Panc1 (cell line): Measurements from ENCODE around the gene PACC1. TPM values are rescaled to one million over a fixed set of nuclear protein-coding genes. Genes with fewer than 3 reads are reported as not detected.

ENCODE experiments used
- ATAC-seq: fragments of 200-7000 bp; cut with Tn5 transposase; 2 replicates; pipeline ENCODE4 v1.9.1; 2020; ENCODE audit warnings: mild to moderate bottlenecking, moderate library complexity
- BruUV-seq: library from RNA; stranded (reverse); fragments of 400-500 nt; replicated peaks from 2 replicates; lab custom pipeline; 2021; lab: Mats Ljungman, UMichigan
- CTCF ChIA-PET: fragments of 300-600 bp; sonication (Branson Sonifier 250); formaldehyde crosslinking; loops from one replicate; lab custom pipeline; 2022; ENCODE audit warnings: antibody characterized with exemption; lab: Charles Lee
- POLR2A ChIA-PET: fragments of 300-600 bp; sonication (Branson Sonifier 250); formaldehyde crosslinking; loops from one replicate; lab custom pipeline; 2022; ENCODE audit warnings: antibody characterized with exemption; lab: Charles Lee
- DNase-seq: peaks from one replicate; pipeline ENCODE4 v3.0.0-alpha.2; 2010; ENCODE audit warnings: low read depth, low spot score
- H3K27ac ChIP-seq: 2 replicates; pipeline ENCODE4 v1.5.1; 2011; ENCODE audit warnings: mild to moderate bottlenecking, low read length, inconsistent platforms
- H3K27me3 ChIP-seq: fragments of 200-500 bp; sonication (Bioruptor generic); 2 replicates; pipeline ENCODE4 v1.6.0; 2014; ENCODE audit warnings: low read length, inconsistent platforms; ENCODE audit not compliant: control insufficient read depth, insufficient read depth
- H3K36me3 ChIP-seq: fragments of 200-500 bp; sonication (Bioruptor generic); 2 replicates; pipeline ENCODE4 v1.5.1; 2014; ENCODE audit warnings: inconsistent platforms, mild to moderate bottlenecking, low read length, moderate library complexity; ENCODE audit not compliant: control insufficient read depth, insufficient read depth
- H3K4me1 ChIP-seq: 2 replicates; pipeline ENCODE4 v1.5.1; 2011; ENCODE audit warnings: inconsistent platforms, mild to moderate bottlenecking, low read length, moderate library complexity; ENCODE audit not compliant: control insufficient read depth, insufficient read depth
- H3K4me3 ChIP-seq, 2 experiments: 2 replicates each; pipeline ENCODE4 v1.5.1; 2011 to 2012; ENCODE audit warnings: low read depth in 2 of 2, low read length in 2 of 2, mild to moderate bottlenecking in 2 of 2, inconsistent platforms in 1 of 2, moderate library complexity in 1 of 2
- H3K9me3 ChIP-seq: fragments of 200-500 bp; sonication (Bioruptor generic); 2 replicates; pipeline ENCODE4 v1.5.1; 2014; ENCODE audit warnings: low read depth, mild to moderate bottlenecking, inconsistent platforms, low read length, moderate library complexity; ENCODE audit not compliant: control insufficient read depth, insufficient read depth
- CTCF ChIP-seq: fragments of 450-650 bp; IDR thresholded peaks from 2 replicates; pipeline ENCODE4 v1.5.1; 2017; ENCODE audit warnings: mild to moderate bottlenecking
- POLR2AphosphoS5 ChIP-seq: IDR thresholded peaks from 2 replicates; pipeline ENCODE4 v1.6.1; 2012; ENCODE audit warnings: mild to moderate bottlenecking, low read depth, low read length, moderate library complexity
- REST ChIP-seq, 2 experiments: IDR thresholded peaks; 2 replicates each; pipeline ENCODE4 v1.6.1; 2011 to 2012; ENCODE audit warnings: low read depth in 2 of 2, control low read depth in 1 of 2, low read length in 1 of 2, mild to moderate bottlenecking in 1 of 2, moderate library complexity in 1 of 2; ENCODE audit not compliant: insufficient read depth in 1 of 2
- SIN3A ChIP-seq: IDR thresholded peaks from 2 replicates; pipeline ENCODE4 v1.6.1; 2012; ENCODE audit warnings: low read depth, mild to moderate bottlenecking, low read length, moderate library complexity, borderline replicate concordance; ENCODE audit not compliant: insufficient read depth
- TCF7L2 ChIP-seq: IDR thresholded peaks from 2 replicates; pipeline ENCODE4 v1.6.1; 2011; ENCODE audit warnings: mild to moderate bottlenecking, low read depth, low read length, inconsistent platforms
- in situ Hi-C: cut with HindIII; loops from 2 replicates; pipeline ENCODE4 v1.10.0; 2016; ENCODE audit warnings: low sequenced_read_pairs, low pct_unique_long_range_greater_than_20kb
- intact Hi-C: fragments of 100-400 bp; cut with micrococcal nuclease; formaldehyde crosslinking; loops from one replicate; pipeline ENCODE4 v1.10.0; 2022; ENCODE audit not compliant: unreplicated experiment
- total RNA-seq: library from RNA; stranded (reverse); gene quantifications from one replicate; pipeline ENCODE4 v1.2.1, GENCODE V29; 2021; ENCODE audit not compliant: unreplicated experiment

PACC1 gene
- total RNA-seq, 1 experiment from 2014 or later: 11.5 TPM

- ChIA-PET CTCF (no interaction called here), POLR2A (no interaction called here)
- no peaks in the 10 kb centered on the region for H3K27me3 ChIP-seq
- no TSS peak for BruUV-seq
- no peak for ATAC-seq
- no peak overlapping the region for H3K4me3 ChIP-seq
- TF ChIP-seq POLR2AphosphoS5: no peak
- in situ Hi-C loops (no loop called here), intact Hi-C loops (loop anchor here (10.0 kb wide), 2 partner anchors 66 to 766 kb away; no protein-coding TSS in a partner anchor)
- H3K9me3 ChIP-seq: no peaks in the 10 kb centered on the region
- H3K27ac ChIP-seq: no peak overlapping the region
- no peaks in the 10 kb centered on the region for H3K36me3 ChIP-seq
- no peak for DNase-seq
- H3K4me1 ChIP-seq: no peaks in the 10 kb centered on the region
Measured at GRCh38 chr1:212450331-212450881, 35.7 kb upstream of the PACC1 start.

- no TSS peak for BruUV-seq
- H3K9me3 ChIP-seq: no peaks in the 10 kb centered on the region
- TF ChIP-seq SIN3A (no peak), POLR2AphosphoS5 (no peak), CTCF (no peak), TCF7L2 (no peak), REST (IDR thresholded peaks at IDR 0.05; ENCODE audit: insufficient read depth in 1 of 2, low read depth in 2 of 2, low read length in 1 of 2) (no peak)
- H3K27me3 ChIP-seq: no peaks in the 10 kb centered on the region
- no peaks in the 10 kb centered on the region for H3K4me1 ChIP-seq
- POLR2A ChIA-PET: no interaction called here
- H3K4me3 ChIP-seq: no peak overlapping the region
- no peaks in the 10 kb centered on the region for H3K36me3 ChIP-seq
- DNase-seq (no peak), ATAC-seq (no peak)
- CTCF ChIA-PET: no interaction called here
- H3K27ac ChIP-seq: no peak overlapping the region
- in situ Hi-C loops (no loop called here), intact Hi-C loops (no loop called here)
Measured at GRCh38 chr1:212447478-212447877, 32.8 kb upstream of the PACC1 start.

GRCh38 chr1:212446333-212446732 lies 31.6 kb upstream of the PACC1 start:
- CTCF ChIA-PET: no interaction called here
- ATAC-seq: no peak

More at GRCh38 chr1:212446333-212446732, 31.6 kb upstream of the PACC1 start:
- TF ChIP-seq REST (IDR thresholded peaks at IDR 0.05; ENCODE audit: insufficient read depth in 1 of 2, low read depth in 2 of 2, low read length in 1 of 2): no peak
- TF ChIP-seq POLR2AphosphoS5: no peak
- no peak for TF ChIP-seq CTCF
- TF ChIP-seq SIN3A: no peak
- no peak for TF ChIP-seq TCF7L2
- BruUV-seq: no TSS peak
- no peaks in the 10 kb centered on the region for H3K4me1 ChIP-seq
- DNase-seq: no peak
- in situ Hi-C loops: no loop called here
- intact Hi-C loops: no loop called here
- no peak overlapping the region for H3K4me3 ChIP-seq
- H3K36me3 ChIP-seq: no peaks in the 10 kb centered on the region
- POLR2A ChIA-PET: no interaction called here
- H3K27ac ChIP-seq: no peak overlapping the region
- H3K27me3 ChIP-seq: no peaks in the 10 kb centered on the region
- H3K9me3 ChIP-seq: no peaks in the 10 kb centered on the region
